RCC 7860 (cell line): ENCODE measurements around the gene PCDH8.

Source experiments
- DNase-seq: peaks from one replicate; pipeline ENCODE4 v3.0.0-alpha.2; 2015; ENCODE audit warnings: low spot score
- FAIRE-seq: peaks from 2 replicates; lab custom pipeline; 2012; peaks lifted over from hg19 to GRCh38; lab: Jason Lieb, UNC

PCDH8 gene

GRCh38 chr13:52848455-52849195, at the start of gene PCDH8:
Gene PCDH8, minus strand, starts transcription at chr13:52848640. Its CDS starts 204 bp downstream, at chr13:52848436.
- DNase-seq: no peak
- FAIRE-seq: no peak

GRCh38 chr13:52896827-52897659, 48.6 kb upstream of the PCDH8 start:
- no peak for DNase-seq
- FAIRE-seq: no peak

- FAIRE-seq (no peak), DNase-seq (no peak)
Measured at GRCh38 chr13:52894413-52894812, 46.0 kb upstream of the PCDH8 start.

- peak; percentile 11 for DNase-seq
- no peak for FAIRE-seq
Measured at GRCh38 chr13:52892925-52893324, 44.5 kb upstream of the PCDH8 start.

GRCh38 chr13:52891706-52892105, 43.3 kb upstream of the PCDH8 start:
- DNase-seq: no peak
- no peak for FAIRE-seq

- no peak for DNase-seq
- no peak for FAIRE-seq
Measured at GRCh38 chr13:52887165-52887564, 38.7 kb upstream of the PCDH8 start.

- no peak for DNase-seq
- no peak for FAIRE-seq
Measured at GRCh38 chr13:52885141-52885540, 36.7 kb upstream of the PCDH8 start.

- no peak for DNase-seq
- FAIRE-seq: no peak
Measured at GRCh38 chr13:52884429-52885010, 36.1 kb upstream of the PCDH8 start.

- FAIRE-seq: no peak
- DNase-seq: no peak
Measured at GRCh38 chr13:52882785-52883184, 34.3 kb upstream of the PCDH8 start.

GRCh38 chr13:52879950-52880741, 31.7 kb upstream of the PCDH8 start:
- DNase-seq: no peak
- FAIRE-seq: no peak

GRCh38 chr13:52878831-52879230, 30.4 kb upstream of the PCDH8 start:
- DNase-seq: no peak
- FAIRE-seq: no peak

GRCh38 chr13:52870143-52870542, 21.7 kb upstream of the PCDH8 start:
- DNase-seq (no peak), FAIRE-seq (no peak)

- FAIRE-seq (no peak), DNase-seq (no peak)
Measured at GRCh38 chr13:52869621-52870020, 21.2 kb upstream of the PCDH8 start.

GRCh38 chr13:52869050-52869449, 20.6 kb upstream of the PCDH8 start:
- FAIRE-seq: no peak
- DNase-seq: no peak

- DNase-seq: no peak
- no peak for FAIRE-seq
Measured at GRCh38 chr13:52868190-52868589, 19.8 kb upstream of the PCDH8 start.

GRCh38 chr13:52864941-52865340, 16.5 kb upstream of the PCDH8 start:
- DNase-seq (no peak), FAIRE-seq (no peak)

- DNase-seq: no peak
- FAIRE-seq: no peak
Measured at GRCh38 chr13:52862358-52863206, 14.1 kb upstream of the PCDH8 start.

- FAIRE-seq: no peak
- no peak for DNase-seq
Measured at GRCh38 chr13:52852444-52852843, 4.0 kb upstream of the PCDH8 start.

GRCh38 chr13:52851137-52851962, 2.9 kb upstream of the PCDH8 start:
- DNase-seq (no peak), FAIRE-seq (no peak)
